HL-60/S4 treated with retinoic acid at 250 ng/mL for 4 days and 3 days (cell line): ENCODE results near the gene TSR1.

ENCODE experiments used
- in situ Hi-C: fragments of 300-500 bp; cut with MboI; formaldehyde crosslinking; loops from 2 replicates; pipeline ENCODE4 v1.7.0; 2022; ENCODE audit warnings: low sequenced_read_pairs

The TSR1 gene

DNA sequence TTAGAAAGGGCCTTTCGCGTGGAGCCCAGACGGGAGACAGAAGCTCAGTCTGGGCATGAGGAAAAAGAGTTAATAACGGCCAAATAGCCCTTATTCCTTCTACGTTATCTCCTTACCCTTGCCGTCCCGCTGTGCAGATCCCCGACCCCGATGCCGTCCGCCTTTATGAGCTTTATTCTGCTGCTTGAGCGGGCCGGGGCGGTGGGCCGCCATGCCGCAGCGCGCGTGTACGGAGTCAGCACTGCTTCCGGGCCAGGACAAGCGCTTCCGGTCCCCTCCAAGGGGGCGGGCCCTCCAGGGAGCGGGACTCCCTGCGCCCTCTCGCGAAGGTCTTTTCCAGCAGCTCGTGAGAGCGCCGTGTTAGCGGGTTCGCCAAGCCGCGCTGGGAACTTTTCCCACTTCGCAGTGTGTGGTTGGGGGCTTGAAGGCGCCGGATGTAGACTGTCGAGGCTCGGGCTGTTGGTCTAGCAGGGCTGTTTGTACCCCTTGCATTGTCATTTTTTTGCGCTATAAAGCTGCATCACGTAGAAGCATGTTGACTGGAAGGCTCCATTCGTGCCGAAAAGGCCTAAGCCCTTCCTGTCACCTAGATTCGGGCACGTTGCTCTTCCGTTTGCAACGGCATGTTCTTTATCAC is at the start of gene TSR1:
TSS of gene TSR1 (minus strand) at position 243 of the 637 bp plus-strand sequence. CDS start at position 213, 30 bp downstream.
- in situ Hi-C loops, result no loop called here

DNA sequence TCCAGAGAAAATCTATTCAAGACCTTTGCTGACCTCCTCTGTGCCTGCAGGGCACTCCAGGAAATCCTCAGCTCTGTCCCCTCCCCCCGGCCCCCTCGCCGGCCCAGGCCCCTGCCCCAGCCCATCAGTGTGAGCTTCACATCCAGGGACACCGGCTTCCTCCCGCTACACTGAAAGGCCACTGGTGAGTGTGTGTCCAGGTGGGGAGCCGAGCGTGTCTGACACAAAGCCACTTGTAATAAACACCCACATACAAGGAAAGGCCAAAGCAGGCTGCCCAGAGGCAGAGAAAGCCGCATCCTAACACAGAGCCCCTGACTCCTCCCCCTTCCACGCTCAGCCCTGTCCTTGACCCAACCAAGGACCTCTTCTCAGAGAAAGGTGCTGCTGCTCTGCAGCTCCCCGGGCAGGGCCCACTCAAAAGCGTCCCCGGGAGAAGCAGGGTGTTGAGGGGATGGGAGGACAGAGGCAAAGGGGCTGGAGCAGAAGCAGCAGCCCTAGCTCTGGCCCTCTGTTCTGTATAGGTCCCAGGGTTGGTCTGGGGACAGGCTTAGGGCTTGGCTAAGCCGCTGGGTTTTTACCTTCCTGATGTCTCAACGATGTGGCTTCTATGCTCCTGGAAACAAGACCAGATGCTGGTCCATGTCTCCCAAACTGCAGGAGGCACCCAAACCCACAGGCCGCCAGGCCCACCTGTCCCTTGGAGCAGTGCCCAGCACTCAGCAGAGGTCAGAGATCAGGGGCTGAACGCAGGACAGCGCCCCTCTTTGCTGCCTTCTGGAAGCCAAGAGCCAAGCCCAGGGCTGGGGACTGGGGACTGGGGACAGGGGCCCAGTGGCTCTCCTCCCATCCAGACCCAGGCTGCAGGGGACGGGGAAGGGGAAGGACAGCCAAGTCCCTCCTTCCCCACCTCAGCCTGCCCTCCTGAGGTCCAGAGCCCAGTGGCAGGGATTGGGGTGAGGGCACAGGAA is 49.3 kb upstream of the TSR1 start:
- in situ Hi-C loops, result no loop called here

DNA sequence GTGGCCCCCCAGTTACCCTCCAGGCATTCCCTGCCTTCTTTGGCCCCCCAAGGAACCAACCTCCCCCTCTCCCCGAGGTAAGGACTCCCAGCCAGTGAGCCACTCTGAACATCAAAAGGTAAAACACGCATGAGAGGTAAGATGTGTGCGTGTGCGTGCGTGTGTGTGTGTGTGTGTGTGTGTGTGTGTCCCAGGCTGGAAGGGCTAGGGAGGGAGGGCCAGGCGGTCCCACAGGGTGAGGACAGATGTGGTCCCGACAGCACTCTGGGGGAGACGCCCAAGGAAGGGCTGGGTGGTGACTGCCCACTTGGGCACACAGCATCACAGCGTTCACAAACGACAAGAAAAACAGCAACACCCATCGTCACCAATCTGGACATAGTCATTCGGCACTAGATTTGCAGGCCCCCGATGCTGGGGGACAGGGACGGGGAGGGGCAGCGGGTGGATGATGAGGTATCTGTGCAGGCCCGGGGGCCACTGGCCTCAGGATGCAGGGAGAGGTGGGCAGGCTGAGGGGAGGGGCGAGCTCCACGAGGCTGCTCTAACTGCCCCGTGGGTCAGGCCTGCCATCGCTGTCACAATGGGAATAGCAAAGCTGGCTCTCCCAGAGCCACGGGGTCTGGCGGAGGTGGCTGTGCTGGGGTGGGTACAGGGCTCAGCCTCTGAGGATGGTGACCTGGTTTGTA is 48.3 kb upstream of the TSR1 start:
- in situ Hi-C loops, result no loop called here

DNA sequence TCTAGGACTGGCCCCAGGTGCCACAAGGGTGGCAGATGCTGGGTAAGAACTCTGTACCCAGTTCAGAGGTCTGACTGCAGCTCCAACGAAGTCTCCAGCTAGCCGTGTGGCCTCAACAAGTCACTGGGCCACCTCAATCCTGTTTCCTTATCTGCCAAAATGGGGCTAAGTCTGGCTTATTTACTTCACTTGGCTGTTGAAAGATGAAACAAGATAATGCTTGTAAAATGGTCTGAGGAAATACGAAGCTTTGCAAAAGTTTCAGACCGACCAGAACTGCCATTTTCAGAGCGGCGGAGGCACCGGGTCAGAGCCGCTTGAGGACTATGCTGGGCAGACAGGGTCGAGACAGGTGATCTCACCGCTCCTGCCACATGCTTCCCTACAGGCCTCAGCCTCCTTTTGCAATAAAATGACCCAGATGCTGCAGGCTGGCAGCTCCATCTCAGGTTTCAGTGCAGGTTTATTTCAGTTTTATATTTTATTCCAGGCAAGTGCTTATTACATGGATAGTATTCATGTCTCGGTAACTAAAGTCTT is 47.4 kb upstream of the TSR1 start:
- in situ Hi-C loops, result no loop called here

DNA sequence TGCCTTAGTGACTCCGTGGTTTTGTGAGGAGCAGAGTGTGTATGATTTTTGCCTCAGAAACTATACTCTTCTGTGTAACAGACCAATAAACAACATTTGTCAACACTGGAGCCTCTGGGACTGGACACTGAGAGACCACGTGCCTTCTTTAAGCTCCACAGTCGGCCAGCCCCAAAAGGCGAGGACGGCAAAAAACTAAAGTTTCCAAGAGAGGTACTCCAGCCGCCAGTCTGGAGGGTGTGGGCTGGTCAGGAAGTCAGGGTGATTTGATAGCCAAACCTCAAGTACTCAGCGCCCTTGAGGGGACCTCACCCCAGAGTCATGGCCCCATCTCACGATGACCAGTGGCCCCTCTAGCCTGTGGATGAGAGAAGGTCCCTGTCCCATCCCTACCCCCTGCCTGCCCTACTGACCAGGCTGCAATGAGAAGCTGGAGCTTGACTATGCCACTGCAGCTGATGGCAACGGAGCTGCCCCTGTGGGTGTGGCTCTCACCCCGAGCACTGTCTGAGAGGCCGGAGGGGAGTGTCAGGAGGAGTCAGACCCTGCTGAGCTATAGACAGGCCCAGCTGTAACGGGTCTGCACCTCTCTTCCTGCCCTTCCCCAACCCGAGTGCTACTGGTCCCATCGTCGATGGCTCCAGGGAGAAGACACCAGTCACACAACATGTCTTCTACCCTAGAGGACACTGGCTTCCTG is 44.8 kb upstream of the TSR1 start:
- in situ Hi-C loops, result no loop called here

DNA sequence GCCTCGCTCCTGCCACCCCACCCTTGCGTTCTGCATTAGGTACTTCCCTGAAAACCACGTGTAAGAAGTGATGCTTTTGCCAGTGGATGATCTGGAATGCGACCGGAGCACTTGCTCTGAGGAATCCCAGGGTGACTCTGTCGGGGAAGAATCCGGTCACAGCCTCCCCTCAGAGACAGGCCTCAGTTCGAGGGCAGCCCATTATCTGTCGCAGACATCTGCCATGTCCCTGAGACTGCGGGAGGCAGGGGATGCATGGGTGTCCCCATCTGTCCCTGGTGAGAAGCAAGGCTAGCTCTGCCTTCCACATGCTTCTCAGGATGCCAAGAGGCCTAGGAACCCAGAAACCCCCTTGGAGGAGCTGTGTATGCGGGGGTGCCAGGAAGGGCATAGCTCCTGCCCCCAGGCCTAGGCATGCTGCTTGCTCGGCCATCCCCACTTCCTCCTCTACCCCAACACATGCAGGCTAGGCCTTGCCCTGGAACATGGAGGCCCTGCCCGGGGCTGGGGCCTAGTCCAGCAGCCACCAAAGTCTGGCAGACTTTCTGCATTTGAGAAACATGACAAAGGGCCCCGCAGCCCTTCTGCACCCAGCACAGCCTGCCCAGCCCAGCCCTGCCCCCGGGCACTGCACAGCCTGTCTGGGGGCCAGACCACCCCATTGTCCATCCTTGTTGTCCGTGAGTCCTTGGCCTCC is 44.1 kb upstream of the TSR1 start:
- in situ Hi-C loops, result no loop called here

DNA sequence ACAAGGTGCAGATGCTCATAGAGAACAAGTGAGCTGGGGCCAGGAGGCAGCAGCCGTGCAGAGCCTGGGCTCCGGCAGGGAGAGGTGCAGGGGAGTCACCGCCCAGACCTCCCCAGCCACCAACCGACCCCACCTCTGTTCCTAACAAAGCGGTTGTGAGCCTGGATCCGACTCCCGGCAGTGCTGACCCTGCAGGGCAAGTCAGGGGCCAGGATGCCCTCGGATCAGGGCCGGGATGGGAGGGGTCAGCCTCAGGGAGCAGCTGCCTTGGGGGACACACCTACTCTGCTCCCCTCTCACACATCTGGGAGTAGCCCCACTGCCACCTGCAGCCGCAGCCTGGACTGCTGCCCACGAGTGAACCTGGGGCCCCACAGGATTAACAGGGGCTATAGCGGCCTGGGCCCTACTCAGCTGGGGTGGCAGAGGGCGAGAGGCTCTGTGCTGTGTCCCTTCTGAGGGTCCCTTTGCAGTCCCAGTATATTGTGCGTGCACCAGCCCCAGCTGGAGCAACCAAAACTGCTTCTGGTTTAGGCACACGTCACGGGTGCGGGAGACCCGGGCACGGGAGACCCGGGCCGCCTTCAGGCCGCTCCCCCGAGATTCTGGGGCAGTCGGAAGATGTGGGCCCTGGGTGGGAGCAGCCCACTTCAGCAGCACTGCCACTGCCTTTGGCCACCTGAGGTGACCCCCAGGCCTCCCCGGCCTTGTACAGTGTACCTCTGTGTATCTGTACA is 43.4 kb upstream of the TSR1 start:
- in situ Hi-C loops, result loop anchor here (5.0 kb wide), 1 partner anchor 43 kb away; no protein-coding TSS in a partner anchor

DNA sequence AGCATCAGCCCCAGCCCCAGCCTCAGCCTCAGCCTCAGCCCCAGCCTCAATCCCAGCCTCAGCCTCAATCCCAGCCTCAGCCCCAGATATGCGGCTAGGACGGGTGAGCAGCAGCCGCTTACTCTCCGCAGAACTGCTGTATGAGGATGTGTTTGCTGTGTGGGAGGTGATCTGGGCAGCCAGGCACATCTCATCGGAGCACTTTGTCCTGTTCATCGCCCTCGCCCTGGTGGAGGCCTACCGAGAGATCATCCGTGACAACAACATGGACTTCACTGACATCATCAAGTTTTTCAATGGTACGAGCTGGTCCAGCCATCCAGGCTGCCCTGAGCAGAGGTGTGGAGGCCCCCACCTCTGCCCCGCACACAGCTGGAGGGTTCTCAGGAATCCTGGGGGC is 42.6 kb upstream of the TSR1 start:
- in situ Hi-C loops, result loop anchor here (5.0 kb wide), 1 partner anchor 43 kb away; no protein-coding TSS in a partner anchor

DNA sequence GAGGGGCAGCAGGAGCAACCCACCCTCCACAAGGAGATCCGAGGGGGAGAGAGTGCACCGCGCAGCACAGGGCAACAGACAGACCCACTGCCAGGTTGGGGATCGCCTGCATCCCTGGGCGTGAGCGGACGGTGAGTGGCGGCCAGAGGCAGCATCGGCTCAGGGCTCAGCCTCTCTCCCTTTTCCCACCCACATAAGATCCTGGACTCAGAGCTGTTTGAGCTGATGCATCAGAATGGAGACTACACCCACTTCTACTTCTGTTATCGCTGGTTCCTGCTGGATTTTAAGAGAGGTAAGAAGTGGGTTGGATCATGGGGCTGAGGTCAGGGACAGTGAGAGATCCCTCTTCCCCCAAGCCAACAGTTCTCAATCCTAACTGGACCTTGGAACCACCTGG is 41.4 kb upstream of the TSR1 start:
- in situ Hi-C loops, result loop anchor here (5.0 kb wide), 1 partner anchor 45 kb away; no protein-coding TSS in a partner anchor

DNA sequence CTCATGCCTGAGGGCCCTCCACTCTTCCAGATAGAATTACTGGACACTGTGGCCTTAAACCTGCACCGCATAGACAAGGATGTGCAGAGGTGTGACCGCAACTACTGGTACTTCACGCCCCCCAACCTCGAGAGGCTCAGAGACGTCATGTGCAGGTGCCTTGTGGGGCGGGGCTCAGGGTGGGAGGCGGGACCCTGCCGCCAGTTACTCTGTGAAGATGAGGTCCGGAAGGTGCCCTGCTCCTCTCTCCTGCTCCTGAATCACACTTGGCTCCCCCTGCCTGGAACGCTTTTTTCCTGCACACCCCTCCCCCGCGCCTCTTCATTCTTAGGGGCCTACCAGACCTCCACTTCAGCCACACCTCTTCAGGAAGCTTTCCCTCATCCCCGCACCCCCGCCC is 39.9 kb upstream of the TSR1 start:
- in situ Hi-C loops, result loop anchor here (5.0 kb wide), 1 partner anchor 46 kb away; no protein-coding TSS in a partner anchor

DNA sequence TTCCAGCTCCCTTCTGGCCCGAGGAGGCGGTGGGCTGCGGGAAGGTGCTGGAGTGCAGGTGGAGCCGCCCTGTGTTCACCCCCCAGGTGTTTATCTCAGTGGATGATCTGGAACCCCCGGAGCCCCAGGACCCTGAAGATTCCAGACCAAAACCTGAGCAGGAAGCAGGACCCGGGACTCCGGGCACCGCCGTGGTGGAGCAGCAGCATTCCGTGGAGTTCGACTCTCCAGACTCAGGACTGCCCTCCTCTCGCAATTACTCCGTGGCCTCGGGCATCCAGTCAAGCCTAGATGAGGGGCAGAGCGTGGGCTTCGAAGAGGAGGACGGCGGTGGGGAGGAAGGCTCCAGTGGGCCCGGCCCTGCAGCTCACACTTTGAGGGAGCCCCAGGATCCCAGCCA is 39.1 kb upstream of the TSR1 start:
- in situ Hi-C loops, result loop anchor here (5.0 kb wide), 1 partner anchor 47 kb away; no protein-coding TSS in a partner anchor

DNA sequence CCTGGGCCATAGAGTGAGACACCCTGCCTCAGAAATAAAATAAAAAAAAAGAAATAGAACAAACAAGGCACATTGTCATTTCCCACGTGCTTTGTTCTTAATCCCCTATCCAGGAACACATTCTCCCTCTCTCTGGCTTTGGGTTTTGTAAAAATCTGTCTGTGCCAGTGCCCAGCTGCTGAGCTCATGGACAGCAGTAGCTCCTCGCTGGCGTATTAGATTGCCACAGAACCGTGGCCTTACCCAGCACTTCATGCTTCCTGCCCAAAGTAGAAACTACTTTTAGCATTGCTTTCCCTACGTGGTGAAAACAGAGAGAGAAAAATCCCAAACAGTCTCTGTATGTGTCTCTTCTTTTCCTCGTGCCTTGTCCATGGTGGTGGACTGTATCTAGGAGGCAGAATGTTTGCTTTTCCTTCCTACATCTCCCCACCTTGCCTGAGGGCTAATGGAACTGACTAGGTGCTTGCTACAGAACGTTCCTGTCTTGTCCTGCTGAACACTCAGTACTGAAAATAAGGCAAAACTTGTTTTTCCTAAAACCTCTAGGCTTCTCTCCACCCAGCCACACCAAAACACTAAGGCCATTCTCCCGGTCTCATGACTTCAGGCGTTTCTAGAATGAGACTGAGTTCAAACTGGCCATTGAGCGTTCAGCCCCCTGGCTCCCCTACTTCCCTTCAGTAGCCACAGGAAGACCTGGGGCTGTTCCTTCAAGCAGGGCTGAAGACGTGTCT is 38.5 kb upstream of the TSR1 start:
- in situ Hi-C loops, result loop anchor here (5.0 kb wide), 1 partner anchor 48 kb away; no protein-coding TSS in a partner anchor

DNA sequence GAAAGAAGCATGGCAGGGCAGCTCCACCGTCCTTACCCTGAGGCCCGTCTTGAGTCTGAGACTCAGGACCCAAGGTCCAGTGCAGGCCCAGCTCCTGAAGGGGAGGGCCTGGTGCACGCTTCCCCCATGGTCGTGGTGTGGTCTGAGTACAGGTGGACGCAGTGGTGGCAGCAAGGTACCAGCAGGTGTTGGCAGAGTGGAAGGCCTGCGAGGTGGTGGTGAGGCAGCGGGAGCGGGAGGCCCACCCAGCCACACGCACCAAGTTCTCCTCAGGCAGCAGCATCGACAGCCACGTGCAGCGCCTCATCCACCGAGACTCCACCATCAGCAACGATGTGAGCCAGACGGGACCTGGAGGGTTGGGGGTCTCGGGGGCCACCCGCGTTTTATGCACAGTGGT is 36.9 kb upstream of the TSR1 start:
- in situ Hi-C loops, result no loop called here

DNA sequence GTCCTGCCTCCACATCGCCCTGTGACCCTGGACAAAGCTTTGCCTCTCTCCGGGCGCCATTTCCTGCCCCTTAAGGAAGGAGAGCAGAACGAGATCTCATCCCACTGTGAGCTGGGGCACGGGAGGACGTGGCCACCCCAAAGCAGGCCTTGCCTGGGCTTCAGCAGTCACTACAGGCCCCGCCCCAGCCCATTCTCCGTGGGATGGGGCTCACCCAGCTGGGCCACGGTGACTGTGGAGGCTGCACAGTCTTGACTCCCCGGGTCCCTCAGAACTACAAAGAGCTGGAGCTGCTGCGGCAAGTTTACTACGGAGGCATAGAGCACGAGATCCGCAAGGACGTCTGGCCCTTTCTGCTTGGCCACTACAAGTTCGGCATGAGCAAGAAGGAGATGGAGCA is 36.4 kb upstream of the TSR1 start:
- in situ Hi-C loops, result no loop called here

DNA sequence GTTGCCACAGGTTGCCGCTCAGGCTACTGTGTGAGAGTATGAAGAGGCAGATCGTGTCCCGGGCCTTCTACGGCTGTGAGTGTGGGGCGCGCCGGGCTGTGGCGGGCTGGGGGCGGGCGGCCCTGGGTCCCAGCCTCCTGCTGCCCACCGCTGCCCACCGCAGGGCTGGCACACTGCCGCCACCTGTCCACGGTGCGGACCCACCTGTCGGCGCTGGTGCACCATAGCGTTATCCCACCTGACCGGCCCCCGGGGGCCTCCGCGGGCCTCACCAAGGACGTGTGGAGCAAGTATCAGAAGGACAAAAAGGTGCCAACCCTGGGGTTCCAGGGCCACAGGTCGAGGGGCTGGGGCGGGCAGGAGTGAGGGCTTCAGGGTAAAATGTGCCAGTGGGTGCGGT is 35.9 kb upstream of the TSR1 start:
- in situ Hi-C loops, result no loop called here

DNA sequence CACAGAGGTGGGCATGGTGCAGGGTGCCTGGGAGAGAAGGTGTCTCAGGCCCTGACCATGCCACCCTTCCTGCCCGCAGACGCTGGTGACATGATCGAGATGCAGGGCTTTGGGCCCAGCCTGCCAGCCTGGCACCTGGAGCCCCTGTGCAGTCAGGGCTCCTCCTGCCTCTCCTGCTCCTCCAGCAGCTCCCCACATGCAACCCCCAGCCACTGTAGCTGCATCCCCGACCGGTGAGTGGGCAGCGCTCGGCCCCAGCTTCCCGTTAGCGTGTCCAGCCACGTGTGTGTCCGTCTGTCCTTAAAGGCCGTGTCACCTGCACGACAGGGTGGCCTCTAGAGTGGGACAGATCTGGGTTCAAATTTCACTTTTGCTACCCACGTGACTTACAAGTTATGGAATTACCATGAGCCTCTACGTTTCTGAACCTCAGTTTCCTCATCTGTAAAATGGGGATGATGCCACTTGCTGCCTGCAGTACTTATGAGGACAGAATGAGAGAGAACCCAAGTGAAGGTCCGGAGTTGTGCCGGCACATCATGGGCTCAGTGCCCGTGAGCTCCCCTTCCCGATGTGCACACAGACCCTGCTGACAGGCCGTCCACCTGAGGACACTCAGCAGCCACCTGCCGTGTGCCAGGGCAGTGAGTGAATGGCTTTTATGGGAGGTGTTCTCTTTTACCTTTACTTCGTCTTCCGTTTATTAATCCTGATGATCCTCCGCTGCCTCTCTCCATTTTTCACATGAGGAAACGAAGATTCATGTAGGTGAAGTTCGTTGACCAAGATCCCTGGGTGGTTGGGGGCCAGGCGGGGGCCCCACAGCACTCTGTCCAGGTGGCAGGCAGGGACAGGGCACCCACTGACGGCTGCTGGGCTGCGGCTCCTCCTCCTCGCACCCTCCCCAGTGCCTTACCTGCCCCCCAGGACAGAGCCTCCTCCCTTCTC is 35.2 kb upstream of the TSR1 start:
- in situ Hi-C loops, result no loop called here

DNA sequence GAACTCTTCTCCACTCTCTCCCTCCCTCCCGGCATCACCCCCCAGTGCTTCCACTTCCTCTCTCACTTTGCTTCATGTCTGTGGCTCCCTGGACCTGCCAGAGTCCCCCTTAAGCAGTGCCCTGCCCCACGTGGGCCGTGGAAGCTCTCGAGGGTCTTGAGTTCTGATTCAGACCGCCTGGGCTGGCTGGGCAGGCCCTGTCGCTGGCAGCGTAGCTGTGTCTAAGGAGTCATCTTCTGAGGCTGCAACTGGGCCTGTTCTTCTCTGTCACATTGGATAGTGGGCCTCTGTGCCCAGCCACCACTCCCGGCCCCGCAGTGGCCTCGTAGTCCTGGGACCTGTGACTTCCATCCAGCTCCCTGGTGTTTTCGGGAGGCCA is 33.9 kb upstream of the TSR1 start:
- in situ Hi-C loops, result no loop called here
